K562 (cell line): ENCODE measurements around the gene KIF25. TPM values are rescaled to one million over a fixed set of nuclear protein-coding genes. Genes with fewer than 3 reads are reported as not detected.

Source experiments
- ATAC-seq: fragments of 200-7000 bp; cut with Tn5 transposase; 3 replicates; pipeline ENCODE4 v1.9.1; 2020; ENCODE audit warnings: moderate library complexity
- BruUV-seq: library from RNA; stranded (reverse); fragments of 400-500 nt; replicated peaks from 2 replicates; lab custom pipeline; 2021; lab: Mats Ljungman, UMichigan
- CTCF ChIA-PET: fragments of 300-600 bp; formaldehyde crosslinking; extraction: SDS; loops from one replicate; lab custom pipeline; 2021; ENCODE audit warnings: low intra/inter-chr PET ratio; lab: Yijun Ruan, JAX
- POLR2A ChIA-PET: fragments of 300-600, 350-650 bp; sonication (Branson Sonifier 250); formaldehyde crosslinking; extraction: SDS; loops from one replicate; lab custom pipeline; 2021; ENCODE audit warnings: antibody characterized with exemption, inconsistent platforms; lab: Yijun Ruan, JAX
- DNase-seq, 4 experiments: peaks; one replicate each; pipeline versions ENCODE4 v3.0.0 to v3.0.0-alpha.2; 2011 to 2018; ENCODE audit warnings: low spot score in 3 of 4, mixed read lengths in 3 of 4; ENCODE audit errors: extremely low read depth in 1 of 4
- FAIRE-seq: peaks from 2 replicates; lab custom pipeline; 2011; peaks lifted over from hg19 to GRCh38; lab: Jason Lieb, UNC
- H2AFZ ChIP-seq: 2 replicates; pipeline ENCODE4 v1.6.0; 2011; ENCODE audit warnings: low read depth, low read length, control low read depth, inconsistent platforms
- H3K27ac ChIP-seq: fragments of 200-600 bp; 3 replicates; pipeline ENCODE4 v1.8.0; 2011; ENCODE audit warnings: low read depth, mild to moderate bottlenecking, control low read depth, inconsistent platforms, low read length, moderate library complexity, mixed read lengths; ENCODE audit errors: extremely low read depth
- H3K27me3 ChIP-seq, 2 experiments: fragments of 300-600 bp in 1 of 2; 2 replicates in 1 of 2; 3 replicates in 1 of 2; pipeline versions ENCODE4 v1.6.0 to v1.8.0; 2011; ENCODE audit warnings: inconsistent platforms in 2 of 2, low read length in 2 of 2, mild to moderate bottlenecking in 1 of 2, mixed read lengths in 1 of 2, moderate library complexity in 1 of 2; ENCODE audit not compliant: control insufficient read depth in 2 of 2, insufficient read depth in 2 of 2
- H3K36me3 ChIP-seq: fragments of 300-600 bp; 3 replicates; pipeline ENCODE4 v1.8.0; 2011; ENCODE audit warnings: mild to moderate bottlenecking, low read length, inconsistent platforms; ENCODE audit not compliant: control insufficient read depth, insufficient read depth
- H3K4me1 ChIP-seq, 2 experiments: fragments of 200-600 bp in 1 of 2; replicated peaks in 1 of 2; 2 replicates in 1 of 2; 3 replicates in 1 of 2; pipeline versions ENCODE4 v1.5.1 to v1.8.0; 2011; ENCODE audit warnings: inconsistent platforms in 2 of 2, low read length in 2 of 2, mild to moderate bottlenecking in 1 of 2, mixed read lengths in 1 of 2, moderate library complexity in 1 of 2; ENCODE audit not compliant: control insufficient read depth in 2 of 2, insufficient read depth in 2 of 2
- H3K4me2 ChIP-seq: 2 replicates; pipeline ENCODE4 v1.6.1; 2011; ENCODE audit warnings: low read length, control low read depth, inconsistent platforms, mixed read lengths; ENCODE audit not compliant: insufficient read depth
- H3K4me3 ChIP-seq: fragments of 200-600 bp; sonication (generic), shearing (Covaris generic); 2 replicates; pipeline ENCODE4 v1.5.1; 2016; ENCODE audit warnings: control low read depth, inconsistent platforms
- H3K79me2 ChIP-seq: fragments of 200-600 bp; 3 replicates; pipeline ENCODE4 v1.8.0; 2011; ENCODE audit warnings: low read length, inconsistent platforms; ENCODE audit not compliant: control insufficient read depth, insufficient read depth
- H3K9ac ChIP-seq, 2 experiments: 2 replicates each; pipeline versions ENCODE4 v1.6.0 to v1.6.1; 2011; ENCODE audit warnings: low read depth in 2 of 2, low read length in 2 of 2, control low read depth in 1 of 2, inconsistent platforms in 1 of 2, mild to moderate bottlenecking in 1 of 2, mixed read lengths in 1 of 2; ENCODE audit not compliant: insufficient read depth in 1 of 2
- H3K9me1 ChIP-seq: one replicate; pipeline ENCODE4 v1.6.0; 2011; ENCODE audit warnings: inconsistent platforms, mild to moderate bottlenecking, low read length, moderate library complexity; ENCODE audit not compliant: control insufficient read depth, insufficient read depth
- H3K9me3 ChIP-seq: replicated peaks from 2 replicates; pipeline ENCODE4 v1.5.1; 2011; ENCODE audit warnings: low read depth, low read length, inconsistent platforms; ENCODE audit not compliant: control insufficient read depth, insufficient read depth
- H4K20me1 ChIP-seq: replicated peaks from 2 replicates; pipeline ENCODE4 v1.6.1; 2011; ENCODE audit warnings: low read length, inconsistent platforms, mixed read lengths; ENCODE audit not compliant: control insufficient read depth, insufficient read depth
- BACH1 ChIP-seq: fragments of 200-800 bp; sonication (Bioruptor generic); IDR thresholded peaks from 2 replicates; pipeline ENCODE4 v1.6.1; 2016; ENCODE audit warnings: missing genetic modification characterization, missing compliant biosample characterization
- FOXK2 ChIP-seq, 2 experiments: fragments of 450-650 bp; IDR thresholded peaks in 1 of 2; conservative IDR thresholded peaks in 1 of 2; 2 replicates each; pipeline ENCODE4 v1.6.1; 2016; ENCODE audit warnings: low read depth in 2 of 2, mild to moderate bottlenecking in 1 of 2
- L3MBTL2 ChIP-seq: fragments of 450-650 bp; IDR thresholded peaks from 2 replicates; pipeline ENCODE4 v1.6.1; 2016; ENCODE audit warnings: mild to moderate bottlenecking, moderate library complexity
- LEF1 ChIP-seq: fragments of 450-650 bp; IDR thresholded peaks from 2 replicates; pipeline ENCODE4 v1.6.1; 2016; ENCODE audit warnings: mild to moderate bottlenecking
- MEF2A ChIP-seq: IDR thresholded peaks from 2 replicates; pipeline ENCODE4 v1.6.1; 2011; ENCODE audit warnings: low read depth, mild to moderate bottlenecking, low read length, moderate library complexity; ENCODE audit not compliant: control insufficient read depth
- NR3C1 ChIP-seq: sonication (generic); formaldehyde crosslinking; IDR thresholded peaks from 2 replicates; pipeline ENCODE4 v1.8.1; 2022; ENCODE audit warnings: missing genetic modification reagents
- PRMT5 ChIP-seq: sonication (generic); formaldehyde crosslinking; IDR thresholded peaks from 2 replicates; pipeline ENCODE4 v1.5.0; 2020; ENCODE audit warnings: missing genetic modification reagents
- RBM25 ChIP-seq: fragments of 200-400 bp; formaldehyde crosslinking; IDR thresholded peaks from 2 replicates; pipeline ENCODE4 v1.6.1; 2018; ENCODE audit warnings: low read length, low read depth, moderate library complexity; ENCODE audit not compliant: severe bottlenecking
- SIN3B ChIP-seq: fragments of 450-650 bp; IDR thresholded peaks from 2 replicates; pipeline ENCODE4 v1.6.1; 2017; ENCODE audit warnings: low read depth, mild to moderate bottlenecking, moderate library complexity
- ZNF561 ChIP-seq: fragments of 450-650 bp; formaldehyde crosslinking; conservative IDR thresholded peaks from 2 replicates; pipeline ENCODE4 v1.4.0; 2020; ENCODE audit warnings: mild to moderate bottlenecking, moderate library complexity
- ZZZ3 ChIP-seq: fragments of 450-650 bp; IDR thresholded peaks from 2 replicates; pipeline ENCODE4 v1.6.1; 2016; ENCODE audit warnings: antibody characterized with exemption, mild to moderate bottlenecking, moderate library complexity
- WGBS: fragments of 100-300 bp; shearing (Covaris generic); methylation state at CpG from one replicate; pipeline ENCODE4 v1.1.6; 2016; ENCODE audit warnings: low coverage, mixed read lengths; ENCODE audit not compliant: insufficient coverage; ENCODE audit errors: missing lambda C conversion rate; 5-methylcytosine and 5-hydroxymethylcytosine counted together
- in situ Hi-C: fragments of 300-500 bp; cut with MboI; formaldehyde crosslinking; loops from 4 replicates; pipeline ENCODE4 v1.15.0; 2018; ENCODE audit warnings: inconsistent platforms, mixed read lengths
- intact Hi-C: fragments of 100-400 bp; cut with micrococcal nuclease; formaldehyde crosslinking; loops from 2 replicates; pipeline ENCODE4 v1.14.2; 2022
- polyA plus RNA-seq, 8 experiments: library from polyadenylated mRNA; depleted of rRNA in 4 of 8; stranded (reverse) in 5 of 8; unstranded in 3 of 8; fragments of >200 nt; fragmentation: Nextera tagmentation in 2 of 8; fragmentation: Illumina TruSeq in 1 of 8; extraction: Ambion mirVana in 2 of 8; extraction: Trizol in 1 of 8; gene quantifications; 2 replicates each; pipeline versions ENCODE4 v1.2.1 to v1.2.3, GENCODE V29; 2011 to 2014; ENCODE audit warnings: inconsistent platforms in 1 of 8, missing spikeins in 1 of 8
- total RNA-seq, 7 experiments: library from RNA; depleted of rRNA in 6 of 7; stranded (reverse); fragments of >200 nt in 6 of 7; fragmentation: Illumina TruSeq in 2 of 7; extraction: Trizol in 2 of 7; gene quantifications; 2 replicates each; pipeline versions ENCODE4 v1.2.1 to v1.2.3, GENCODE V29; 2011 to 2021; ENCODE audit warnings: low replicate concordance in 1 of 7
- TF ChIP-seq, protein P1 (sequence below): fragments of 250-450 bp; sonication (Bioruptor Pico); IDR thresholded peaks from 2 replicates; pipeline ENCODE4 v1.4.0; 2020; ENCODE audit warnings: mild to moderate bottlenecking
- TF ChIP-seq, protein P2 (sequence below): fragments of 250-450 bp; sonication (Bioruptor Pico); IDR thresholded peaks from 2 replicates; pipeline ENCODE4 v1.4.0; 2020; ENCODE audit warnings: borderline replicate concordance
- TF ChIP-seq, protein P3 (sequence below): fragments of 150-350 bp; conservative IDR thresholded peaks from 2 replicates; pipeline ENCODE4 v1.6.1; 2014; ENCODE audit warnings: low read length
- TF ChIP-seq, protein P4 (sequence below): IDR thresholded peaks from 2 replicates; pipeline ENCODE4 v1.6.1; 2011; ENCODE audit not compliant: insufficient read length; ENCODE audit errors: extremely low read depth

The KIF25 gene
- total and polyA plus RNA-seq, 9 of the 15 experiments (the other 6 are each of a cell fraction or from before 2014, with no cell fraction given), result 0.04 to 0.49 (median 0.23) TPM; not detected in 5

DNA sequence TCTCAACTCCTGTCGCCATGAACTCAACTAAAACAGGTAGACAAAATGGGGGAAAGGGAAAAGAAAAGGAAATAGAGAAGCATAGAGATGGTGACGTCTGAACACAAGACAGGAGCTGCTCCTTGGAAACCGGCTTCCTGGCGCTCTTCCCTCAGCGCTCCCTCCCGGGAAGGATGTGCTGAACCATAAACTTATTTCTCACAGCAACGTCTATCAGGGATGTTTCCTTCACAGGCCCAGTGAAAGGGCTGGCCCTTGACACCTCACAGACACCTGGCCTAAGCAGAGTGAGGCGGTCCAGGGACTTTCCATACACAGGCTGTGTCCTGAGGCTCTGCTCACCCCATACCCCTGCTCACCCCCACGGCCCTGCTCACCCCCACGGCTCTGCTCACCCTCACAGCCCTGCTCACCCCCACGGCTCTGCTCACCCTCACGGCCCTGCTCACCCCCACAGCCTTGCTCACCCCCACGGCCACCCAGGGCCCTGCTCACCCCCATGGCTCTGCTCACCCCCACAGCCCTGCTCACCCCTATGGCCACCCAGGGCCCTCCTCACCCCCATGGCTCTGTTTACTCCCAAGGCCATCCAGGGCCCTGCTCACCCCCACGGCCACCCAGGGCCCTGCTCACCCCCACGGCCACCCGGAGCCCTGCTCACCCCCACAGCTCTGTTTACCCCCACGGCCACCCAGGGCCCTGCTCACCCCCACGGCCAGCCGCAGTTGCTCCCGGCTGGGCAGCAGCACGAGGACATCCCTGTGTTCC lies 80.9 kb downstream of the KIF25 start:
- intact Hi-C loops, result no loop called here
- Histone ChIP-seq H3K9me3 (no peaks in the 10 kb centered on the region; the same call in 1 of the 2 replicates), H3K27ac (no peak overlapping the region), H3K36me3 (no peaks in the 10 kb centered on the region), H3K9ac (no peak overlapping the region), H4K20me1 (peaks cover 12% of the 10 kb centered on the region), H3K4me3 (no peak overlapping the region), H3K4me2 (no peak overlapping the region), H3K79me2 (no peaks in the 10 kb centered on the region), H3K27me3 (peaks cover 33 to 75% of the 10 kb centered on the region in 2 experiments), H3K9me1 (no peaks in the 10 kb centered on the region), H2AFZ (no peak overlapping the region), H3K4me1 (peaks cover 0 to 16% of the 10 kb centered on the region in 2 experiments; a peak in 2 of 5 replicates)
- no peak for ATAC-seq
- no peak for DNase-seq
- under 1% methylated on average over 20 of the region's 21 CpGs for WGBS
- BruUV-seq, result no TSS peak
- in situ Hi-C loops, result no loop called here
- CTCF ChIA-PET, result no interaction called here
- POLR2A ChIA-PET, result interaction anchor here (1.1 kb wide), 1 partner anchor 10 kb away, joined by 3 read pairs; no protein-coding TSS in a partner anchor
- no peak for FAIRE-seq
- no peak for TF ChIP-seq L3MBTL2
- TF ChIP-seq, protein P1, sequence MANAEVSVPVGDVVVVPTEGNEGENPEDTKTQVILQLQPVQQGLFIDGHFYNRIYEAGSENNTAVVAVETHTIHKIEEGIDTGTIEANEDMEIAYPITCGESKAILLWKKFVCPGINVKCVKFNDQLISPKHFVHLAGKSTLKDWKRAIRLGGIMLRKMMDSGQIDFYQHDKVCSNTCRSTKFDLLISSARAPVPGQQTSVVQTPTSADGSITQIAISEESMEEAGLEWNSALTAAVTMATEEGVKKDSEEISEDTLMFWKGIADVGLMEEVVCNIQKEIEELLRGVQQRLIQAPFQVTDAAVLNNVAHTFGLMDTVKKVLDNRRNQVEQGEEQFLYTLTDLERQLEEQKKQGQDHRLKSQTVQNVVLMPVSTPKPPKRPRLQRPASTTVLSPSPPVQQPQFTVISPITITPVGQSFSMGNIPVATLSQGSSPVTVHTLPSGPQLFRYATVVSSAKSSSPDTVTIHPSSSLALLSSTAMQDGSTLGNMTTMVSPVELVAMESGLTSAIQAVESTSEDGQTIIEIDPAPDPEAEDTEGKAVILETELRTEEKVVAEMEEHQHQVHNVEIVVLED (CRISPR knock-in tag), result no peak
- TF ChIP-seq RBM25, result no peak
- TF ChIP-seq MEF2A, result no peak
- no peak for TF ChIP-seq PRMT5 (CRISPR knock-in tag)
- TF ChIP-seq ZZZ3, result no peak
- no peak for TF ChIP-seq NR3C1 (CRISPR knock-in tag)
- no peak for TF ChIP-seq SIN3B
- TF ChIP-seq LEF1, result no peak
- TF ChIP-seq BACH1, result no peak
- TF ChIP-seq, protein P2, sequence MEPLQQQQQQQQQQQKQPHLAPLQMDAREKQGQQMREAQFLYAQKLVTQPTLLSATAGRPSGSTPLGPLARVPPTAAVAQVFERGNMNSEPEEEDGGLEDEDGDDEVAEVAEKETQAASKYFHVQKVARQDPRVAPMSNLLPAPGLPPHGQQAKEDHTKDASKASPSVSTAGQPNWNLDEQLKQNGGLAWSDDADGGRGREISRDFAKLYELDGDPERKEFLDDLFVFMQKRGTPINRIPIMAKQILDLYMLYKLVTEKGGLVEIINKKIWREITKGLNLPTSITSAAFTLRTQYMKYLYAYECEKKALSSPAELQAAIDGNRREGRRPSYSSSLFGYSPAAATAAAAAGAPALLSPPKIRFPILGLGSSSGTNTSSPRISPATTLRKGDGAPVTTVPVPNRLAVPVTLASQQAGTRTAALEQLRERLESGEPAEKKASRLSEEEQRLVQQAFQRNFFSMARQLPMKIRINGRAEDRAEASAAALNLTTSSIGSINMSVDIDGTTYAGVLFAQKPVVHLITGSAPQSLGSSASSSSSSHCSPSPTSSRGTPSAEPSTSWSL (CRISPR knock-in tag), result no peak
- TF ChIP-seq, protein P3, sequence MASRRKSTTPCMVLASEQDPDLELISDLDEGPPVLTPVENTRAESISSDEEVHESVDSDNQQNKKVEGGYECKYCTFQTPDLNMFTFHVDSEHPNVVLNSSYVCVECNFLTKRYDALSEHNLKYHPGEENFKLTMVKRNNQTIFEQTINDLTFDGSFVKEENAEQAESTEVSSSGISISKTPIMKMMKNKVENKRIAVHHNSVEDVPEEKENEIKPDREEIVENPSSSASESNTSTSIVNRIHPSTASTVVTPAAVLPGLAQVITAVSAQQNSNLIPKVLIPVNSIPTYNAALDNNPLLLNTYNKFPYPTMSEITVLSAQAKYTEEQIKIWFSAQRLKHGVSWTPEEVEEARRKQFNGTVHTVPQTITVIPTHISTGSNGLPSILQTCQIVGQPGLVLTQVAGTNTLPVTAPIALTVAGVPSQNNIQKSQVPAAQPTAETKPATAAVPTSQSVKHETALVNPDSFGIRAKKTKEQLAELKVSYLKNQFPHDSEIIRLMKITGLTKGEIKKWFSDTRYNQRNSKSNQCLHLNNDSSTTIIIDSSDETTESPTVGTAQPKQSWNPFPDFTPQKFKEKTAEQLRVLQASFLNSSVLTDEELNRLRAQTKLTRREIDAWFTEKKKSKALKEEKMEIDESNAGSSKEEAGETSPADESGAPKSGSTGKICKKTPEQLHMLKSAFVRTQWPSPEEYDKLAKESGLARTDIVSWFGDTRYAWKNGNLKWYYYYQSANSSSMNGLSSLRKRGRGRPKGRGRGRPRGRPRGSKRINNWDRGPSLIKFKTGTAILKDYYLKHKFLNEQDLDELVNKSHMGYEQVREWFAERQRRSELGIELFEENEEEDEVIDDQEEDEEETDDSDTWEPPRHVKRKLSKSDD, result no peak
- no peak for TF ChIP-seq ZNF561 (CRISPR knock-in tag)
- no peak for TF ChIP-seq FOXK2 (conservative IDR thresholded peaks at IDR 0.05 in 1 of 2, IDR thresholded peaks at IDR 0.05 in 1 of 2; ENCODE audit: low read depth in 2 of 2)
- TF ChIP-seq, protein P4, sequence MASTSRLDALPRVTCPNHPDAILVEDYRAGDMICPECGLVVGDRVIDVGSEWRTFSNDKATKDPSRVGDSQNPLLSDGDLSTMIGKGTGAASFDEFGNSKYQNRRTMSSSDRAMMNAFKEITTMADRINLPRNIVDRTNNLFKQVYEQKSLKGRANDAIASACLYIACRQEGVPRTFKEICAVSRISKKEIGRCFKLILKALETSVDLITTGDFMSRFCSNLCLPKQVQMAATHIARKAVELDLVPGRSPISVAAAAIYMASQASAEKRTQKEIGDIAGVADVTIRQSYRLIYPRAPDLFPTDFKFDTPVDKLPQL, result no peak
